HepG2 (cell line): Measurements from ENCODE around the gene LRP10. TPM values are rescaled to one million over a fixed set of nuclear protein-coding genes. Genes with fewer than 3 reads are reported as not detected.

Experiments
- ATF7 ChIP-seq, 2 experiments: fragments of 450-650 bp in 1 of 2; sonication (generic) in 1 of 2; formaldehyde crosslinking in 1 of 2; IDR thresholded peaks; 2 replicates each; pipeline versions ENCODE4 v1.4.0 to v1.6.1; 2016 to 2020; ENCODE audit warnings: antibody characterized with exemption in 1 of 2, mild to moderate bottlenecking in 1 of 2, missing genetic modification reagents in 1 of 2
- ATF7-NPFF ChIP-seq: sonication (generic); formaldehyde crosslinking; IDR thresholded peaks from 2 replicates; pipeline ENCODE4 v1.8.1; 2023; ENCODE audit warnings: mild to moderate bottlenecking, low read depth, missing genetic modification reagents, moderate library complexity
- CHD2 ChIP-seq: IDR thresholded peaks from 2 replicates; pipeline ENCODE4 v1.6.1; 2011; ENCODE audit warnings: low read depth, low read length, improper control_type of control experiment
- DMAP1 ChIP-seq: IDR thresholded peaks from 2 replicates; pipeline ENCODE4 v1.6.1; 2016
- EZH2 ChIP-seq: conservative IDR thresholded peaks from 2 replicates; pipeline ENCODE4 v1.6.1; 2012; ENCODE audit warnings: mild to moderate bottlenecking, low read depth, low read length, moderate library complexity
- FOXA3 ChIP-seq: IDR thresholded peaks from 2 replicates; pipeline ENCODE4 v1.6.1; 2016; ENCODE audit warnings: missing genetic modification reagents, missing compliant biosample characterization
- FOXP1 ChIP-seq, 2 experiments: fragments of 450-650 bp in 1 of 2; IDR thresholded peaks; 2 replicates each; pipeline ENCODE4 v1.6.1; 2017 to 2018; ENCODE audit warnings: antibody characterized with exemption in 1 of 2
- HNF4A ChIP-seq: sonication (generic); formaldehyde crosslinking; IDR thresholded peaks from 2 replicates; pipeline ENCODE4 v1.4.0; 2020; ENCODE audit warnings: missing genetic modification reagents
- NAIF1 ChIP-seq: sonication (generic); formaldehyde crosslinking; IDR thresholded peaks from 2 replicates; pipeline ENCODE4 v1.5.0; 2020; ENCODE audit warnings: mild to moderate bottlenecking, missing genetic modification reagents, borderline replicate concordance
- NR2F1 ChIP-seq, 2 experiments: fragments of 450-650 bp in 1 of 2; formaldehyde crosslinking in 1 of 2; IDR thresholded peaks; 2 replicates each; pipeline versions ENCODE4 v1.5.0 to v1.6.1; 2016 to 2020; ENCODE audit warnings: mild to moderate bottlenecking in 1 of 2, missing compliant biosample characterization in 1 of 2, missing genetic modification reagents in 1 of 2, moderate library complexity in 1 of 2
- PAF1 ChIP-seq: IDR thresholded peaks from 2 replicates; pipeline ENCODE4 v1.6.1; 2016; ENCODE audit warnings: missing genetic modification reagents, missing compliant biosample characterization
- RCOR2 ChIP-seq: IDR thresholded peaks from 2 replicates; pipeline ENCODE4 v1.6.1; 2016; ENCODE audit warnings: missing biosample characterization, missing genetic modification reagents
- REPIN1 ChIP-seq: sonication (generic); formaldehyde crosslinking; IDR thresholded peaks from 2 replicates; pipeline ENCODE4 v1.8.0; 2022; ENCODE audit warnings: missing genetic modification reagents, low read depth, mild to moderate bottlenecking, borderline replicate concordance
- RFX1 ChIP-seq: fragments of 450-650 bp; IDR thresholded peaks from 2 replicates; pipeline ENCODE4 v1.6.1; 2017
- WIZ ChIP-seq: sonication (generic); formaldehyde crosslinking; IDR thresholded peaks from 2 replicates; pipeline ENCODE4 v1.5.1; 2020; ENCODE audit warnings: mild to moderate bottlenecking, missing genetic modification reagents
- ZBTB20 ChIP-seq: sonication (generic); formaldehyde crosslinking; IDR thresholded peaks from 2 replicates; pipeline ENCODE4 v1.8.1; 2023; ENCODE audit warnings: missing genetic modification reagents, low read depth, mild to moderate bottlenecking, borderline replicate concordance
- ZNF235 ChIP-seq: sonication (generic); formaldehyde crosslinking; IDR thresholded peaks from 2 replicates; pipeline ENCODE4 v1.8.1; 2023; ENCODE audit warnings: mild to moderate bottlenecking, missing genetic modification reagents, borderline replicate concordance
- ZNF430 ChIP-seq: sonication (generic); formaldehyde crosslinking; IDR thresholded peaks from 2 replicates; pipeline ENCODE4 v1.9.0; 2021; ENCODE audit warnings: mild to moderate bottlenecking, missing genetic modification reagents
- ZNF549 ChIP-seq: sonication (generic); formaldehyde crosslinking; IDR thresholded peaks from 2 replicates; pipeline ENCODE4 v1.5.0; 2020; ENCODE audit warnings: missing genetic modification reagents
- ZNF670 ChIP-seq: sonication (generic); formaldehyde crosslinking; IDR thresholded peaks from 2 replicates; pipeline ENCODE4 v1.8.0; 2022; ENCODE audit warnings: mild to moderate bottlenecking, missing genetic modification reagents, borderline replicate concordance
- polyA plus RNA-seq, 8 experiments: library from polyadenylated mRNA; depleted of rRNA in 3 of 8; stranded (reverse) in 7 of 8; unstranded in 1 of 8; fragments of >200 nt; fragmentation: Illumina TruSeq in 4 of 8; extraction: Trizol in 4 of 8; gene quantifications; 2 replicates each; pipeline versions ENCODE4 v1.2.1 to v1.2.3, GENCODE V29; 2011 to 2016; ENCODE audit warnings: low read depth in 4 of 8, missing spikeins in 1 of 8, mixed read lengths in 1 of 8; ENCODE audit not compliant: insufficient read depth in 1 of 8
- total RNA-seq, 5 experiments: library from RNA; depleted of rRNA; stranded (reverse); fragments of >200 nt; fragmentation: Illumina TruSeq; extraction: Trizol; gene quantifications; 2 replicates each; pipeline ENCODE4 v1.2.3, GENCODE V29; 2016; ENCODE audit warnings: low read depth in 1 of 5
- TF ChIP-seq, protein P1 (sequence below): sonication (generic); formaldehyde crosslinking; IDR thresholded peaks from 2 replicates; pipeline ENCODE4 v1.8.1; 2023; ENCODE audit warnings: mild to moderate bottlenecking, inconsistent platforms, moderate library complexity, missing genetic modification reagents, borderline replicate concordance
- TF ChIP-seq, protein P2 (sequence below): sonication (generic); formaldehyde crosslinking; IDR thresholded peaks from 2 replicates; pipeline ENCODE4 v1.5.0; 2020; ENCODE audit warnings: mild to moderate bottlenecking, missing genetic modification reagents, borderline replicate concordance
- TF ChIP-seq, protein P3 (sequence below): sonication (generic); formaldehyde crosslinking; IDR thresholded peaks from 2 replicates; pipeline ENCODE4 v1.5.0; 2020; ENCODE audit warnings: missing genetic modification reagents, mild to moderate bottlenecking, borderline replicate concordance
- TF ChIP-seq, protein P4 (sequence below): sonication (generic); formaldehyde crosslinking; IDR thresholded peaks from 2 replicates; pipeline ENCODE4 v1.4.0; 2020; ENCODE audit warnings: missing genetic modification reagents
- TF ChIP-seq, protein P5 (sequence below), 2 experiments: fragments of 450-650 bp in 1 of 2; sonication (generic) in 1 of 2; formaldehyde crosslinking; IDR thresholded peaks; 2 replicates each; pipeline versions ENCODE4 v1.5.0 to v1.8.0; 2020 to 2022; ENCODE audit warnings: mild to moderate bottlenecking in 1 of 2, missing genetic modification reagents in 1 of 2

Gene LRP10
- total and polyA plus RNA-seq, 2 of the 13 experiments (the other 11 are each of a cell fraction or from before 2014, with no cell fraction given) = 16.9 to 45.2 TPM

DNA sequence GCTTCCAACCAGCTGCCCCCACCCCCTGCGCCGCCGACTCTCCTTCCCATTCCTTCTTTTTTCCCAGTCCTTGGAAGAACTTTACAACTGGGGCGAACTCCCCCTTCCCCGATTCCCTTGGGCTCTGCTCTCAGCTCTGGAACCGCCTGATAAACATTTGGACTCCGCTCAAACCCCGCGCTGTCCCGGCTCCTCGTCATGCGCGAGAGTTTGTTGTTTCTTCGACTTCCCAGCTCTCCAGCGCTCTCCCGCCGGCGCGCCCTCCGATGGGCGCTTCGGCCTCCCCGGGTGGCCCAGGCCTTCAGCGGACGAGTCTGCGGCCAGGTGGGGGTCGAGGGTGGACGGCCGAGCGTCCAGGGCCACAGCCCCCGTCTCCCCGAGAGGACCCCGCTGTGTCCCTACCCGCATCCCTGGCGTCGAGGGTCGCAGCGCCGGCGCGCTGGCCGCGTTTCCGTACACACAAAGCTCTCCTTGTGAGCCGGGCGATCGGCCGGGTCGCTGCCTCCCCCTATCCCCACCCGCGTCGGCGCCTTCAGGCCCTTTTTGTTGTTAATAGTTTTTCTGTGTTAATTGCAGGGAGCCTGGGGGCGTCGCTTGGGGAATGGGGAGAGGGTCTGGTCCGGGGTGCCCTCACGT, 34.3 kb upstream of the LRP10 start (continued):
- TF ChIP-seq, protein P1, sequence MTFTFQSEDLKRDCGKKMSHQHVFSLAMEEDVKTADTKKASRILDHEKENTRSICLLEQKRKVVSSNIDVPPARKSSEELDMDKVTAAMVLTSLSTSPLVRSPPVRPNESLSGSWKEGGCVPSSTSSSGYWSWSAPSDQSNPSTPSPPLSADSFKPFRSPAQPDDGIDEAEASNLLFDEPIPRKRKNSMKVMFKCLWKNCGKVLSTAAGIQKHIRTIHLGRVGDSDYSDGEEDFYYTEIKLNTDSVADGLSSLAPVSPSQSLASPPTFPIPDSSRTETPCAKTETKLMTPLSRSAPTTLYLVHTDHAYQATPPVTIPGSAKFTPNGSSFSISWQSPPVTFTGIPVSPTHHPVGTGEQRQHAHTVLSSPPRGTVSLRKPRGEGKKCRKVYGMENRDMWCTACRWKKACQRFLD (CRISPR knock-in tag) = no peak; the same call in 1 of the 2 replicates
- TF ChIP-seq NR2F1 (CRISPR knock-in tag; IDR thresholded peaks at IDR 0.05) = no peak
- TF ChIP-seq ZBTB20 = no peak
- peak; percentile 87 for TF ChIP-seq CHD2
- no peak for TF ChIP-seq FOXA3 (CRISPR knock-in tag)
- TF ChIP-seq ATF7-NPFF (CRISPR knock-in tag) = peak; percentile 66
- no peak for TF ChIP-seq RCOR2
- TF ChIP-seq HNF4A (CRISPR knock-in tag) = no peak
- peak; percentile 29; the same call in 1 of the 2 replicates for TF ChIP-seq DMAP1 (CRISPR knock-in tag)
- no peak for TF ChIP-seq ZNF235 (CRISPR knock-in tag)
- no peak for TF ChIP-seq ZNF430 (CRISPR knock-in tag)
- TF ChIP-seq, protein P2, sequence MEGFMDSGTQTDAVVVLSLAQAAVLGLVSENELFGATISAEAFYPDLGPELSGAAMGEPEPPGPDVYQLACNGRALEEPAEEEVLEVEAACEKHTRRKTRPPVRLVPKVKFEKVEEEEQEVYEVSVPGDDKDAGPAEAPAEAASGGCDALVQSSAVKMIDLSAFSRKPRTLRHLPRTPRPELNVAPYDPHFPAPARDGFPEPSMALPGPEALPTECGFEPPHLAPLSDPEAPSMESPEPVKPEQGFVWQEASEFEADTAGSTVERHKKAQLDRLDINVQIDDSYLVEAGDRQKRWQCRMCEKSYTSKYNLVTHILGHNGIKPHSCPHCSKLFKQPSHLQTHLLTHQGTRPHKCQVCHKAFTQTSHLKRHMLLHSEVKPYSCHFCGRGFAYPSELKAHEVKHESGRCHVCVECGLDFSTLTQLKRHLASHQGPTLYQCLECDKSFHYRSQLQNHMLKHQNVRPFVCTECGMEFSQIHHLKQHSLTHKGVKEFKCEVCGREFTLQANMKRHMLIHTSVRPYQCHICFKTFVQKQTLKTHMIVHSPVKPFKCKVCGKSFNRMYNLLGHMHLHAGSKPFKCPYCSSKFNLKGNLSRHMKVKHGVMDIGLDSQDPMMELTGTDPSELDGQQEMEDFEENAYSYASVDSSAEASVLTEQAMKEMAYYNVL (CRISPR knock-in tag) = peak; percentile 74; the same call in 1 of the 2 replicates
- no peak for TF ChIP-seq ZNF670 (CRISPR knock-in tag)
- no peak for TF ChIP-seq RFX1
- no peak for TF ChIP-seq ATF7 (IDR thresholded peaks at IDR 0.05)
- TF ChIP-seq ATF7 (CRISPR knock-in tag; IDR thresholded peaks at IDR 0.05) = peak; percentile 78; the same call in 1 of the 2 replicates
- TF ChIP-seq PAF1 (CRISPR knock-in tag) = no peak
- no peak for TF ChIP-seq EZH2
- TF ChIP-seq, protein P3, sequence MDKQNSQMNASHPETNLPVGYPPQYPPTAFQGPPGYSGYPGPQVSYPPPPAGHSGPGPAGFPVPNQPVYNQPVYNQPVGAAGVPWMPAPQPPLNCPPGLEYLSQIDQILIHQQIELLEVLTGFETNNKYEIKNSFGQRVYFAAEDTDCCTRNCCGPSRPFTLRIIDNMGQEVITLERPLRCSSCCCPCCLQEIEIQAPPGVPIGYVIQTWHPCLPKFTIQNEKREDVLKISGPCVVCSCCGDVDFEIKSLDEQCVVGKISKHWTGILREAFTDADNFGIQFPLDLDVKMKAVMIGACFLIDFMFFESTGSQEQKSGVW = no peak
- no peak for TF ChIP-seq FOXP1 (IDR thresholded peaks at IDR 0.05)
- no peak for TF ChIP-seq FOXP1 (CRISPR knock-in tag; IDR thresholded peaks at IDR 0.05)
- TF ChIP-seq REPIN1 = peak; percentile 50
- TF ChIP-seq NAIF1 (CRISPR knock-in tag) = no peak
- no peak for TF ChIP-seq WIZ (CRISPR knock-in tag)
- TF ChIP-seq, protein P4, sequence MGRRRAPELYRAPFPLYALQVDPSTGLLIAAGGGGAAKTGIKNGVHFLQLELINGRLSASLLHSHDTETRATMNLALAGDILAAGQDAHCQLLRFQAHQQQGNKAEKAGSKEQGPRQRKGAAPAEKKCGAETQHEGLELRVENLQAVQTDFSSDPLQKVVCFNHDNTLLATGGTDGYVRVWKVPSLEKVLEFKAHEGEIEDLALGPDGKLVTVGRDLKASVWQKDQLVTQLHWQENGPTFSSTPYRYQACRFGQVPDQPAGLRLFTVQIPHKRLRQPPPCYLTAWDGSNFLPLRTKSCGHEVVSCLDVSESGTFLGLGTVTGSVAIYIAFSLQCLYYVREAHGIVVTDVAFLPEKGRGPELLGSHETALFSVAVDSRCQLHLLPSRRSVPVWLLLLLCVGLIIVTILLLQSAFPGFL (CRISPR knock-in tag) = no peak
- TF ChIP-seq ZNF549 (CRISPR knock-in tag) = no peak
- TF ChIP-seq, protein P5, sequence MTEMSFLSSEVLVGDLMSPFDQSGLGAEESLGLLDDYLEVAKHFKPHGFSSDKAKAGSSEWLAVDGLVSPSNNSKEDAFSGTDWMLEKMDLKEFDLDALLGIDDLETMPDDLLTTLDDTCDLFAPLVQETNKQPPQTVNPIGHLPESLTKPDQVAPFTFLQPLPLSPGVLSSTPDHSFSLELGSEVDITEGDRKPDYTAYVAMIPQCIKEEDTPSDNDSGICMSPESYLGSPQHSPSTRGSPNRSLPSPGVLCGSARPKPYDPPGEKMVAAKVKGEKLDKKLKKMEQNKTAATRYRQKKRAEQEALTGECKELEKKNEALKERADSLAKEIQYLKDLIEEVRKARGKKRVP (CRISPR knock-in tag; IDR thresholded peaks at IDR 0.05) = no peak
